SKM-1 treated with dmso at 0.1 percent for 144 hours (cell line): Measurements from ENCODE around the gene OPN5.
A peak's percentile ranks its signal among the peaks of the same experiment; 100 is the strongest.

Experiments used
- DNase-seq: peaks from one replicate; lab custom pipeline; 2025; ENCODE audit not compliant: unreplicated experiment; lab: John Stamatoyannopoulos, UW

OPN5 gene

DNA sequence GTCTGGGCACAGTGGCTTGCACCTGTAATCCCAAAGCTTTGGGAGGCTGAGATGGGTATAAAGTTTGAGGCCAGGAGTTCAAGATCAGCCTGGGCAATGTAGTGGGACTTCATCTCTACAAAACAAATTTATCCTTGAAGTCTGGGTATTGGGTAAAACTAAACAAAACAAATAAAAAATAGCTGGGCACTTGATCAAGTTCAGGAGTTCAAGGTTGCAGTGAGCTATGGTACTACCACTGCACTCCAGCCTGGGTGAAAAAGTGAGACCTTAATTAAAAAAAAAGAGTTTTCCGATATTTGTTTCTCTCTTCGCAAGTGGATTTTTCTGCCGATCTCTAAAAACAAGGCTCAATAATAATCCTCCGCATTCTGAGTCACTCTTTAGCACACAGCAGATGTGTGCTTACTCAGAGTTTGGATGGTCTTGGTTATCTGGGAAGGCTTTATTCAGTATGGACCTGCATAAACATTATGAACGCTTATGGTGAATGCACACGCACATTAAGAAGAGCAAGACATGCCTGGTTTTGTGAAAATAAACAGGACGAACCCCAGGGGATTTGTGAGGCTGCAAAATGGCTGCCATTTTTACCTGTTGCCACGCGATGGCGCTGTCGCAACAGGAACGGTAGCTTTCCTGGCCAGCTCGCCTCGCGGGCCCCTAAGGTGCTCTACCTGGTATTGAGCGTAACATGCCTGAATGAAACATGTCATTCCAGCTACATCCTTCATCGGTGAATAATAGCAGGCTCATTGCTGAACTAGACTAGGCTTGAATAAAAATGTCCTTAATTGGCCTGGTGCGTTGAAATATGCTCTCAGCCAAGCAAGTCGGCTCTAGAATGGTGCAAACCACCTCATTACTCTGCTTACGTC, 6.0 kb downstream of the OPN5 start:
- peak; percentile 31 for DNase-seq

DNA sequence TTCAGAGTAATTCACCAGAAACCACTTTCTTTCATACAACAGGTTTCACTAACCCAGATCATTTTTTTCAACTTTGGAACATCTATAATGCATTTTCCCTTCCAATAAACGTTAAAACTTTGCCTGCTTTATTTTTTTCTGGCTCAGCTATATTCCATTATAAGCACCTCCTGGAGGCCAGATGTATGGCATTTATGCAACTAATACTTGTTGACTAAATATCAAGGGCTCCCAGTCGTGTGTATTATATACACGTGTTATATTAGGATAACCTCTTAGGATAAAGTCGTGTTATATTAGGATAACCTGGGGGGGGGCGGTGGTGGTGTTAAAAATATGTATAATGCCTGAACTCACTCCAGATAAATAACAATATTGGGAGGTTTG, 6.7 kb downstream of the OPN5 start:
- no peak for DNase-seq

DNA sequence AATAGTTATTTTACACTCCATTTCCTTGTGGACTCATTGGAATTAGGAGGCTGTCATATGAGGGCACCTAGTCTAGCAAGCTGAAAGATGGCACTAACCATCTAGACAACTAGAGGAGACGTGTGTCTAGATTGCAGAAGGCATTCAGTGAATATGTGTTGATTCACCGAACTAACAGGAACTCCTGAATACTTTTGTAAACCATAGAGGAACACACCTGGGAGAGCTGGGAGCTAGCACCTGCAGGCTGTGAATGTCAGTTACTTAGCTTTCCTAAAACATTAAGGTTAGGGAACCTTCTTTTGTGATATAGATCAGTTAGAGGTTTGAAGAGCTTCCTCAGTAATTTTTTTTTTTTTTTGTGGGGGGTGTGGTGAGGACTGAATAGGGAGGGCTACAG, 7.7 kb downstream of the OPN5 start:
- no peak for DNase-seq

DNA sequence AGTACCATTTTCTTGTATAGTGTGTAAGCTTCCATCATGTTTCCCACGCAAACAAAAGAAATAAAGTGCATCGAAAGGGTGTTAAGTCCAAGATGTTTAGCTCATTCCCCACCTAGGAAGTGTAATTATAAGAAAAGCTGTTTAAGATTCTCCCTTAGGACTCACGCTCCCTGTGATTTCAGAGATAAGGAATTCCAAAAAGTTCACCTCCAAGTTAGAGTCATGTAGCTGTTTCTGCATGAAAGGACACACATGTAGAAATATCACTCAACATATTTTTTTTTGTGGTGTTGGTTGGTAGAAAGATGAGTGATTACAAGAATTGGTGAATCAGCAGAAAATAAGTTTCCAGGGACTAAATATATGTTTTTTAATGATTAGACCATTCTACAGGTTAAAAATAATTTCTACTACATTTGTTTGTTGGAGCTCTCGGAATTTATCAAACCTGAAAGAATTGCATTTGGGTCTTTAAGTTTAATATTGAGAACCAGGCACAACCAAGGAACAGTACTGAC, 10.4 kb downstream of the OPN5 start:
- no peak for DNase-seq

DNA sequence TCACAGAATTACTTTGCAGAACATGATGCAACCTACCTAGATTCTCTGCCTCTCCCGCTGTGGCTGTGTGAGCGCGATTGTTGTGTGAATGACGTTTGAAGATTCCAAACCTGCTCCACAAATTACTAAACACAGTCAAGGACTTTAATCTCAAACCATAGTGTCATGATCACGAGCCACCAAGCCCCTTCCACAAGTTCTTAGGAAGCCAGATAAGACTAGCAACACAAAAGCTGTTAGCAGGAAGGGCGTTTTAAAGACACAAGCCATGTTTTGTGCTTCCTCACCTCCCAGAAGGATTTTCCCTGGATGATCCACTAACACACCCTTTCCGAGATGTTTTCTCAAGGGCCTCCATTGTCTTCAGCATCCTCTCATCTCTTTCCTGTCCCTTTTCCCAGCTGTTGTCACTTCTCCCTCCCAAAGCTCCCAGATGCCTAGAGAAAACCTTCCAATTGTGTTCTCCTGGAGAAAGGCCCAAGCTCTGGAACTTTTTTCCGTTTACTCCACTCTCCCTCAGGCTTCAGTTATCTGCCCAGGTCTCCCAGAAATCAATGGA, 12.8 kb downstream of the OPN5 start:
- DNase-seq, result no peak

DNA sequence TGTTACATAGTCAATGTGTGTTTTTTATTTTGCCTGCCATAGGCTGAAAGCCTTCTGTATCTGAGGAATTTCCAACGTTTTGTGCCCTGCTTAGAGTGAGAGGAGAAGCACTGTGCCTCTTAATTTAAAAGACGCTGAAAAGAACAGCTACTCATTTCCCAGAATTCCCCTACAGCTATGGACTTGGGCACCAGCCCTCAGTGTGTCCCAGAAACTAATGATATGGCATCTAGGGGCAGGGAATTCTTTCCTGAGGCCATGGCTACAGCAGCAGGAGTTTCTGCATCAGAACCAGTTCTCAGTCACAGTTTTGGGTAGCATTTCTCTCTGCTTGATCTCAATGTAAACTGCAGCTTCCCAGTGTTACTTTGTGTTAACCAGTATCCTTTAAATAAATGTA, 20.2 kb downstream of the OPN5 start:
- DNase-seq, result no peak

DNA sequence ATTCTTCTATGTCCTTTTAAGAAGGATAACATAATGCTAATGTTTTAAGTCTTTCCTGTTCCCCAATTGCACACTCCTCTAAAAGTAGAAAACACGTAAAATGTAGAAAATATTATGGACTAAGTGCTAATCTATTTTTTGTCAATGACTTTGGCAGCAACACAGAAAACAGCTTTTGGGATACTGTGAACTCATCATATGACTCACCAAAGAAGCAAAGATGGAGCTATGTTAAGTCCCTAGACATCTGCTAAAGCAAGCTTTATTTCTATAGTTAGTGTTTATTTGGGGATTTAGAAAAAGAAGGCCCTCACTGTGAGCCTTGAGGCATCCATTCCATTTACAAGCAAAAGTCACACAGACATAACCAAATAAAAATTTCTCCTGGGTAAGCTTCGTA, 23.0 kb downstream of the OPN5 start:
- DNase-seq, result no peak

DNA sequence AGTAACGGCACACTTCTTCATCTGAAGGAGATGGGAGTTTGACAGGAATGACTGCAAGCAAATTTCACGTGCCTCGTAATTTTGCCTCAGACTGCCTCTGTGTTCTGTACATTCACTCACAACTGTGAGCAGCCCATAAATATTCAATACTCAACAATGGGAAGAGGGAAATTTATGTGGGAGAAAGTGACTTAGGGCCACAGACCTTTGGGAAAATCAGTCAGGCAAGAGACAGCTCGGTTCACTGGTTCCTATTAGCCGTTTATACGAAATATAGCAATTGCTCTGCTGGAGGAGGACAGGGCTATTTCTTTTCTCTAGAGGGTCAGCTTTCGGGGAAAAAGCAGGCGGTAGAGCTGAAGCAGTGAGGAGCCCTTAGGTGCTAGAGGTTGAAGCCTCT, 28.0 kb downstream of the OPN5 start:
- no peak for DNase-seq

DNA sequence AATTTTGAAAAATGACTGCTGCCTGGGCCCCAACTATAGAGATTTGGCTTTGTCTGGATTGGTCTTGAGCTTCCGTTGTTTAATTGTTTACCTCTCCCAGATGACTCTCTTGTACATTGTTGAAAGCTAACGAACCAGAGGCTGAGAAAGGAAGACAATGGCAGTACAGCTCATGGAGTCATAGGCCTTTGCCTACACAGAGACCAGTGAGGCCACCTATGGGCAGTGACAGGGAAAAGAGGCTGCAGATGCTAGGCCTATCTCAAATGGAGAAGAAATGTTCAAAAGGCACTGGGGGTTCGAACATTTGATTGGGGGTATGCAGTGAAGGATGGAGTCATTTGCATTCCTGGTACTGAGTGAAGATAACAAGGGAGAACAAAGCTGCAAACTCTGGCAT, 29.1 kb downstream of the OPN5 start:
- no peak for DNase-seq

DNA sequence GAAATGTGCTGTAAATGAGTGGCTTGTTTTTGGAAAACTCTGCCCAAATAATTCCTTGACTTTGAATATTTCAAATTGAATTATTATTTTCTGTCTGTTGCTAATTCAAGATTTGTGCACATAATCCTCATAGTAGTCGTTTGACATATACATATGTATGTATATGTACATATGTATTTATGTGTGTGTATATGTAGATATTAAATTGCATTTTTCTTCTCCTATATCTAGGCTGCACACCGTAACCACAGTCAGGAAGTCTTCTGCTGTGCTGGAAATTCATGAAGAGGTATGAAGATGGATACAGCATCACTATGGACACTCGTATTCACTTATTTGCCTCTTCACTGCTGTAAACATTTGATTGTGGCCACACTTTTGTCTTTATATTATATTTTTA, 29.6 kb downstream of the OPN5 start:
- no peak for DNase-seq

DNA sequence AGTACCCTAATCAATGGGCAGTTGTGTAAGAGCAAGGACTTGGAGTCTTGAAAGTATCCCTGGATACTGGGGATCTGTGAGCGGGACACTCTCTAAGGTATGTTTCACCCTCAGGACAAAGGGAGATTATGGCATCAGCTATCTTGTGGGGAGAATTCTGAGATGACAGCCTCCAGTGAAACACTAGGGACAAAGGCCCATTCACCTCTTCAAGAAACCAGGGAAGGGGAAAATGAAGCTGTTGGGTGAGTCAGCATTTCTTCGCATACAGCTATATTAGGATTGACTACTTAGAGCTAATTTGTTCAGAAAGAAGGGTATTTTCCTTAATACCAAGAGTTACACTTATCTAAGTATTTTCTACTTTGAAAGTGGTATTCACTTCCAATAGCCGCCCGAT, 35.9 kb downstream of the OPN5 start:
- no peak for DNase-seq

DNA sequence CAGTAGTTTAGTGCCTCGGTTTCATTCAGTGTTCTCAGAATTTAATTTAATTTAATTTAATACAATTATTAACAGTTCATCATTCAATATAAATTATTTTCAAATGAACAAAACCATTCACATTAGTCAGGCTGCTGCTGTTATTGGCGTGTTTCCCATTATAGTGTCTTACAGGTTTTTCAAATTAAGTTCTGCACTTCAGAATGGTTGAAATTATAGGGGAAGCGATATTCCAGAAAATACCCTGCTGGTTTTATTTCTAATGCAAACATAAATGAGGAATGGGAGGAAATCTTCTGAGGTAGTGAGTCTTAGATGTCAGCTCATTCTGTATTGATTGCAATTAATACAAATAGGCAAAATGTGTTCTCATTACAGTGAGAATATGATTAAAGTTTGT, 37.6 kb downstream of the OPN5 start:
- DNase-seq, result no peak

DNA sequence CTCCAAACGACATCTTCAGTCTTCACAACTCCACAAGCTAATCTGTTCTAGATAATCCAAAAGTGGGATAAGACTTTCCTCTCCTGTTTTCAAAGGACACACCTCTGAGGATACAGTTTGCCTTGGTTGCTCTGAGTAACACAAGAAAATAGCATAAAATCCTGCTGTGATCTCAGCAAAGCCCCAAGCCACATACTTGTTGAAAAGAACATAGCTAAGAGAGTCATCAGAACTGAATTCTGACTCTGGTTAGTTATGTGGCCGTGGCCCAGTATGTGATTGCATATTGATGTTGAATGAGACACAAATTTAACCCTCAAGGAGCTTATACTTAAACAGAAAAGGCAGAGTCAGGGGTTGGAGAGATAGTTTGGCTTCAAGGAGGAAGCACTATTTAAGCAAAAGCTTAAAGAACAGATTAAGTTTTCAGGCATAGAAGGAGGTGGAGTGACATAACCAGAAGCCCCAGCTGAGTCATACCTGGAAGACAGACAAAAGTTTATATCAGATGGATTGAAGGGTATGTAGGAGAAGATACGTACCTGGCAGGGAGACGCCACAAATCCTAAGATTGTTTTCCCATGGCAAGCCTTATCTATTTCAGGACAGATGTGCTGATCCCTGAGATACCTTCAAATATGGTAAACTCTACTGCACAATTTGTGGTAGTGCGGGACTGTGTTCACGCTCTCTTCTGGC, 41.2 kb downstream of the OPN5 start:
- no peak for DNase-seq

DNA sequence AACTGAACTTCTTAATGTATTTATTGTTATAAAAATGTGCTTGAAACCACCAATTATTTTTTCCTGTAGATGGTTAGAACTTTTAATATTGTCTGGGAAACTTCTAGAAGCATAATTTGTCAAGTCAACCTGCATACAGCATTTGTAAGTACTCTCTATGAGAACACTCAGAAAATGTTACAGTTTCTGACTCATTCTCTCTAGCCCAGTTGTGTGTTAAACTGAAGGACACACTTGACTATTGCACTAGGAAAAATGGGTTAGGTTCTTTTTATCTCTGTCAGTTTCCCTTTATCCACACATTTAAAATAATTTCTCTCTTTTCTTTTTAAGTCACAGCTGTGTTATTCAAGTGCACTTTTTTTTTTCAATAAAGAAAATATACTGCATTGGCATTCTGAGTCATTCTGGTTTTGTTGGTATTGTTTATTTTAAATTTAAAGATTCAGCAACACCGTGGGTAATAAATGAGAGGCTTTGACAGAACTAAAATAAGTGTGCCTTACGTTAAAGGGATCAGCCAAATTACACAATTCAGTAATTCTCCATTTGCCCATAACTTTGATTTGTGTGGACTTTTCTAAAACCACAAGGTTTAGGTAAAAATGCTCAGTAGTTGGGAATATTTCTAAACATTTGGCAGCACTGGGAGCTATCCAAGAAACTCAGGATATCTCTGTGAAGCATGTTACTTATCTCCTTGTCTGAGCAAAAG, 50.7 kb downstream of the OPN5 start:
- no peak for DNase-seq

DNA sequence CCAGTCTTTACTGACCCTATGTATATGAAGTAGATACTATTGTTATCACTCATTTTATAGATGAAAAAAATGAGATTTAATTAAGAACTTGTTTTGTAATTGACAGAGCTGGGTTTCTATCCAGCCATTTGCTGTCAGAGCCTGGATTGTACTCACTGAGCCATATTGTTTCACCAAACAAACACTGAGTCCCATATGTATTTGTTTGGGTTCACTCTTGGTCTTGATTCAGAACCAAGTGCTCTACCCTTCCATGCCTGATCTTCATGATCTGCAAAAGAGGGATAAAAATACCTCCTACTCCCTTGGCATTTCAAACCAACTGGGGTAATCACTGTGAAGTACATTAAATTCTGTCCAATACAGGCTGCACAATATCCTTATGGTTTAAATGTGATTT, 52.4 kb downstream of the OPN5 start:
- no peak for DNase-seq

DNA sequence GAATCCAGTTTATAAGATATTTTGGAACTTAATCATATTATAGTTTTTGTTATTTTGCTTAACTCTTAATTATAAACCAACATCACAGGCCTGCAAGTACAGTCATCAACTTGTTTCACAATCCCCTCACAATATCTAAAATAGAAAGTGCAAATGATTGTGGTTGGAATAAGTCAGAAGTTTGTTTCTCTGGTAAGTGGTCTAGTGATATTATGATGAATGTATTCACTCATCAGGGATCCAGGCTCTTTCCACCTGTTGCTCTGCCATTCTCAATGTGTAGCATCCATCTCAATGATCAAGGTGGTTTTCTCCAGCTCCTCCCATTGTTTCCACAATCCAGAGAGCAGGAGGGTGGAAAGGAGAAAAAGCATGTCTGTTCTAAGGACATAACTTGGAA, 54.2 kb downstream of the OPN5 start:
- no peak for DNase-seq

DNA sequence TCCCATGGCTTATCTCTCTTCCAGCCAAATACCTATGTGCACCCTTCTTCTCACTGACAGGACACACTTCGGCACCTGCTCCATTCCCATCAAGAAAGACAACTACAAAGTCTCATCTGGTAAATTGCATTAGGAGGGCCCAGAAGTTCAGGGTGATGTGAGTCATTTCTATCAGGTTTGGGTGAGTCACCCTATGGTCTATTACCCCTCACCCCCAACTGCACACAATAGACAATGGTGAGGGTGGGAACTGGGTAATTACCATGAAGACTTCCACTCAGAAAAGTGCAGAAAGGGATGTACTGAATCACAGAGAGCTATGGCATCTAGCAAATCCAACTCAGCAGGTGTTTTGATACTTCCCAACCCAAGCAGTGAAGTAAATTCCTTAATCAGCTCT, 54.8 kb downstream of the OPN5 start:
- DNase-seq, result no peak

DNA sequence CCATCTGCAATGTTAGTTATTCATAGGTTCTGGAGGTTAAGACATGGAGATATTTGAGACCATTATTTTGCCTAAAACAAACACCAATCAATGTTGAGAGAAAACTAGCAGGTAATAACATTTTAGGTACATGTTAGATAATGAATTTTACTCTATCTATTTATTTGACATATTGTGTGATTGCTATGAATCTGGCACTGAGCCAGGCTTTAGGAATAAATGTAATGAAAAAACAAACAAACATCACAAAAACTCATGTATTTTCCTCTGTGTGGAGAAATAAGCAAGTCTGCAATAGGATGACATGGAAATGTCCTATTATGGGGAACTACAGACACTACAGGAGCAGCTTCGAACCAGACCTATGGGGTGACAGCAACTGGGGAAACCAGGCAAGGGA, 57.8 kb downstream of the OPN5 start:
- DNase-seq, result no peak

DNA sequence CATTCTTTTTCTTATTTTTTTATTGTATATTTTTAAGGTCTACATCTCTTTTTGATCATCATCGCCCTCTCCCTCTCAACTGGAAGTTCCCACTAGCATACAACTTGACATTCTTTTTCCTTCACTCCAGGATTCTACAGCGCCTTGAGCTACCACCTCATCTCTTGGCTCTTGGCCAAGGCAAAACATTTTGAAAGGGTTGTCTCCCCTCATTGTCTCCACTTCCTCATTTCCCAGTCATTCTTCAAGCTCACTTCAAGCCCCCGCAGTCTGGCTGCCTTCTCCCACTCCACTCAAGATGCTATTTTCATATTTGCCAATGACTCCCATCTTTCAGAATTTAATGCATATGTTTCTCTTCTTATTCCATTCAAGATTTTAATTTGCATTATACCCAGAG, 63.0 kb downstream of the OPN5 start:
- DNase-seq, result no peak

DNA sequence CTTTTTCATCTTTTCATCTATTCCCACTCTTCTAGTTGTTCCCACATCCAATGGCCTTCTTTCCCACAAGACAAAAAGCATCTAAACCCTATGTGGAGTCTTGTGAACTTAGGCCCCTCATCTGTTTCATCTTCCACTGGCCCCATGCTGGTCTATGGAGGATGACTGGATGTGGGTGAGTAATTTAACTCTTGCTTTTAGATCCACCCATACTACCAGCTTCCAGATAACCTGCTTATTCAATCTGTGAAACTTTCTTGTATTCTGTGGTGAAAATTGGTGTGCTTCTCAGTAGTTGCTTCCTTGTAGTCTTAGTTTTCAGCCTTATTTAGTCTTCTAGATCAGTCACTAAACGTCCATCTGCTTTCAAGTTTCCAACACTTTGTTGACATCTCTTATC, 64.9 kb downstream of the OPN5 start:
- DNase-seq, result no peak

DNA sequence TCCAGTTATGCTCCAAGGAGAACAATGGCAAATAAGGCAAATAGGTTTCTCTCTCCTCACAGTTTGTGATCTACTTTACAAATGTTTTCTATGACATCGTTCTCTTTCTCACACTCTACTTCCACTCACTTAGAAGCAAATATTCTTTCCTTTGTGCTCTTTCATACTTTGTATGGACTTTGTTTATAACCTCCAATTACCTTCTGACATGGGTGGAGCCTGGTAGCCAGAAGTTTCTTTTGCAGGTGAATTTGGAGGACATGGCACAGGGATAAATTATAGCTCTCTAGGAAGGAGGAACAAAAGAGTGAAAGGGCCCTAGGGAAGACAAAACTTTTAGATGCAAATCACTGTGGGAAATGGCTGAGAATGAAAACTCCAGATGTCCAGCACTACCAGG, 69.3 kb downstream of the OPN5 start:
- DNase-seq, result no peak

DNA sequence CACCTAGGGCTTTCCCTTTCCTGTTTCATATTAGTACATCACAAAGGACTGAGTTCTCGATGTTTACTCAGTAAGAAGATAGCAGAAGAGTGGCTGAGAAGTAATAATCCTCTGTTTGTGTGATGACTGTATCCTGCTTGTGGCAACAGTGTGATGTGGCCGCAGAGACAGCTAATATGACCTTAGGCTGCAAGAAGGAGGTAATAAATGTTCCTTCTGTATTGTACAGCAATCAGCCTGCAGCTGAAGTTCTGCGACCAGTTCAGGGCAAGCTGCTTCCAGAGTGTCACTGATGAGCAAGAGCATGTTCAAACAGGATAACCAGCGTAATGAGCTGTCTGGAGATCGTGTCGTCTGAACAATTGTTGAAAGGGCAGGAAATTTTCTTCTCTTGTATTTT, 70.9 kb downstream of the OPN5 start:
- no peak for DNase-seq
